Hippocampal formation (tissue), 2 donors: ENCODE measurements around the gene ZIC3.

Experiments
- DNase-seq, 2 donors: peaks; one replicate each; lab custom pipeline; 2025; lab: John Stamatoyannopoulos, UW

The ZIC3 gene

GRCh38 chrX:137574102-137574783 lies 8.3 kb downstream of the ZIC3 start:
- no peak for DNase-seq

- DNase-seq: no peak
Observed at GRCh38 chrX:137574784-137575293, 8.9 kb downstream of the ZIC3 start.

- DNase-seq: no peak
Observed at GRCh38 chrX:137575596-137576255, 9.8 kb downstream of the ZIC3 start.

- no peak for DNase-seq
Observed at GRCh38 chrX:137587151-137587550, 21.2 kb downstream of the ZIC3 start.

- no peak for DNase-seq
Observed at GRCh38 chrX:137600769-137601168, 34.8 kb downstream of the ZIC3 start.
